Activated CD8-positive, alpha-beta memory T cell treated with anti-CD3 and anti-CD28 coated beads for 4 hours (primary cell): ENCODE data around the gene EVI2B.
"Not testable (repeated sequence)": the region's sequence is repeated elsewhere in the genome, so short reads cannot be mapped to it uniquely, and the experiment has no call there.

Experiments used
- DNase-seq, 2 donors: peaks; one replicate each; pipeline ENCODE4 v3.0.0-alpha.2; 2020; ENCODE audit warnings: low read depth in 2 of 2

Gene EVI2B

DNA sequence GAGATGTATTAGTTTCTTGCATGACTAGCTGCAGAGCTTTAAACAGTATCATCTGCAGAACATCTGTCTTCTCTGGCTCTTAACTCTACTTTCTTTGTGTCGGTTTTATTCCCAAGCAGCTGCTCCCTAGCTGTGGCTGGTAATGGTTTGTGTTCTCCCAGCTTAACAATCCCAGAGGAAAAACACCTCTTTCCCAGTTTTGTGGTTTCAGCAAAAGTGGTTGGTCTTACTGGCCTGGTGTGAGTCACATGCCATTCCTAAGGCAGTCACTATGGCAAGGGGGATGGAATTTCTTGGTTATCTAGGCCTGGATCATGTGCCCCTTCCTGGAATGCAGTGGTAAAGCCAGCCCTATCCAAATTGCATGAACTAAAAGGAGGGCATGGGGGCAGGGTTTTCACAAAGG lies 44.3 kb downstream of the EVI2B start:
- no peak for DNase-seq

DNA sequence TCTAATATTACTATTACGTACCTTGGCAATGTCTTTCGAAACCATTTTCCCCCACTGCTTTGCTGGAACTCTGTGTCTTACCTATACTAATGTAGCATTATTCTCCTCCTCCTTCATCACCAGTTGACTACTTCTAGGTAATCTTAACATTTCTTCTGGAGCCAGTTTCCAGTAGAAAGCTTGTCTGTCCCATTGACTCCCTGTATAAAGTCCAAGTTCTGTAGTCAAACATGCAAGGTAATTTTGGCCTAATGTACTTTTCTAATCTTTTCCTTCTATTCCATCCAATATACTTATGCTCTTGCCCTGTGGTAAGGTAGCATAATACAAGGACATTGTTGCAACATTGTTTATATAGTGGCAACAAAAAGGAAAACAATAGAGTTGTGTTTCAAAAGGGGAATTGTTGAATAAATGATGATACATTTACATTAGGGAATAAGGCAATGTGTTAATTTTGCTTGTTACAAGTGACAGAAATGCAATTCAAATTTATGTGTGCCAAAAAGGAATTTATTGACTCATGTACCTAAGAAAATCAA lies 44.7 kb downstream of the EVI2B start:
- no peak for DNase-seq

DNA sequence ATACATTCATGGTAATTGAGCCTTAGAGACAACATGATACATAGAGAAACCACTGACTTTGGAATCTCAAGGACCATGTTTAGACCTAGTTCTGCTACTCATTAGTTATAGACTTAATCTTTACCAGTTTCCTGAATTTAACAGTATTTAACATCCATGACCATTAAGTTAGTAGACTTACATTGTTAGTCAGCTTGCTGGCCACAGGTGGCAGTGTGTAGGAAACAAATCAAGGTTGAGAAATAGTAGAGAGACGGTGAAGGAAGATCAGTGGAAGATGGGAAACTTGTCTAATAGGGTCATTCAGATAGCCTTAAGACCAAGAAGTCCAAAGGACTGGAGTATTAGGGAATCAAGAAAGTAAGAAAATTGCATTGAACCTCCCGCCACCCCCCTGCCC lies 47.8 kb downstream of the EVI2B start:
- DNase-seq, result no peak

- DNase-seq, result not testable (repeated sequence)
Observed at GRCh38 chr17:31262923-31263322, 50.9 kb downstream of the EVI2B start.

GRCh38 chr17:31261601-31262000 lies 52.3 kb downstream of the EVI2B start:
- no peak for DNase-seq

GRCh38 chr17:31260151-31260550 lies 53.7 kb downstream of the EVI2B start:
- DNase-seq, result no peak

- DNase-seq, result no peak
Observed at GRCh38 chr17:31256936-31257335, 56.9 kb downstream of the EVI2B start.

GRCh38 chr17:31254654-31255053 lies 59.2 kb downstream of the EVI2B start:
- DNase-seq, result no peak
